ENCODE results near the gene ATP6V1E1.

GRCh38 chr22:17655289-17655688 lies 26.7 kb upstream of the ATP6V1E1 start:
- no peak for TF ChIP-seq CTCF (conservative IDR thresholded peaks at IDR 0.05; ENCODE audit: low read depth, low read length)
- no peak for TF ChIP-seq EZH2 (IDR thresholded peaks at IDR 0.05; ENCODE audit: borderline replicate concordance, low read depth, low read length, poor library complexity, severe bottlenecking)
